ENCODE results near the gene ARHGEF7.
"Not testable (repeated sequence)": the region's sequence is repeated elsewhere in the genome, so short reads cannot be mapped to it uniquely, and the experiment has no call there.

The ARHGEF7 gene

GRCh38 chr13:111076155-111077013 is 38.7 kb upstream of the ARHGEF7 start:
- peak; percentile 21 for TF ChIP-seq CTCF (IDR thresholded peaks at IDR 0.05; ENCODE audit: low read depth, low read length, missing control alignments)
- H3K4me3 ChIP-seq (replicated peaks; ENCODE audit: low read depth, low read length), result no peak overlapping the region
- DNase-seq (ENCODE audit: extremely low read depth, low read depth), result no peak

GRCh38 chr13:111079375-111079774 is 35.7 kb upstream of the ARHGEF7 start:
- DNase-seq (ENCODE audit: extremely low read depth, low read depth), result no peak
- no peak overlapping the region for H3K4me3 ChIP-seq (replicated peaks; ENCODE audit: low read depth, low read length)
- no peak for TF ChIP-seq CTCF (IDR thresholded peaks at IDR 0.05; ENCODE audit: low read depth, low read length, missing control alignments)

- no peak overlapping the region for H3K4me3 ChIP-seq (replicated peaks; ENCODE audit: low read depth, low read length)
- no peak for TF ChIP-seq CTCF (IDR thresholded peaks at IDR 0.05; ENCODE audit: low read depth, low read length, missing control alignments)
- DNase-seq (ENCODE audit: extremely low read depth, low read depth), result no peak
Measured at GRCh38 chr13:111080642-111081041, 34.5 kb upstream of the ARHGEF7 start.

GRCh38 chr13:111082240-111082639 is 32.9 kb upstream of the ARHGEF7 start:
- TF ChIP-seq CTCF (IDR thresholded peaks at IDR 0.05; ENCODE audit: low read depth, low read length, missing control alignments), result no peak
- no peak overlapping the region for H3K4me3 ChIP-seq (replicated peaks; ENCODE audit: low read depth, low read length)
- DNase-seq (ENCODE audit: extremely low read depth, low read depth), result no peak

- not testable (repeated sequence) for DNase-seq (ENCODE audit: extremely low read depth, low read depth); H3K4me3 ChIP-seq (replicated peaks; ENCODE audit: low read depth, low read length)
Measured at GRCh38 chr13:111082769-111083168, 32.3 kb upstream of the ARHGEF7 start.

- not testable (repeated sequence) for H3K4me3 ChIP-seq (replicated peaks; ENCODE audit: low read depth, low read length); DNase-seq (ENCODE audit: extremely low read depth, low read depth)
Measured at GRCh38 chr13:111083693-111084092, 31.4 kb upstream of the ARHGEF7 start.

GRCh38 chr13:111090169-111090568 is 24.9 kb upstream of the ARHGEF7 start:
- TF ChIP-seq CTCF (IDR thresholded peaks at IDR 0.05; ENCODE audit: low read depth, low read length, missing control alignments), result no peak

GRCh38 chr13:111092685-111093084 is 22.4 kb upstream of the ARHGEF7 start:
- no peak for DNase-seq (ENCODE audit: extremely low read depth, low read depth)
- H3K4me3 ChIP-seq (replicated peaks; ENCODE audit: low read depth, low read length), result no peak overlapping the region
- TF ChIP-seq CTCF (IDR thresholded peaks at IDR 0.05; ENCODE audit: low read depth, low read length, missing control alignments), result no peak

More at GRCh38 chr13:111090169-111090568, 24.9 kb upstream of the ARHGEF7 start:
- H3K4me3 ChIP-seq (replicated peaks; ENCODE audit: low read depth, low read length), result no peak overlapping the region
- DNase-seq (ENCODE audit: extremely low read depth, low read depth), result no peak

All from HFF-Myc (cell line).